ENCODE results near the gene CASP10.

DNA sequence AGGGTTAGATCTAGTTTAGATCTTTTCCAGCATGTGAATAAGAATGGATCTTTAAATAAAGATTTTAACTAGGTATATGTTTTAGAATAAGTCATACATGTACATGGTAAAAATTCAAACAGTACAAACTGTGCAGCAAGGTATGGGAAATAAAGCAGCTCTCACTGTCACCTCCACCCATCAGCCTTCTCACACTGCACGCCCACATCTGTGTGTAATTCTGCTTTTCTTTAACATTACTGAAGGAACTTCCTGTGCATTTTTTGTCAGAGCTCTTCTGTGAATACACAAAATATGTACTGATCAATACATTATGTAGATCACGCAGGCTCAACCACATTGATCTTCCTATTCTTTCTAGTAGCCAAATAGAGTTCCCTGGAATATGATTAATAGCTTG, 80.8 kb downstream of the CASP10 start:
- TF ChIP-seq CTCF (conservative IDR thresholded peaks at IDR 0.05; ENCODE audit: low read depth, low read length), result no peak
- TF ChIP-seq EZH2 (IDR thresholded peaks at IDR 0.05; ENCODE audit: borderline replicate concordance, low read depth, low read length, poor library complexity, severe bottlenecking), result no peak

All from A673 (cell line).